Neural cell (in vitro differentiated cells): ENCODE results near the gene KPTN. TPM values are rescaled to one million over a fixed set of nuclear protein-coding genes. Genes with fewer than 3 reads are reported as not detected.
A peak's percentile ranks its signal among the peaks of the same experiment; 100 is the strongest.

Source experiments
- H2AFZ ChIP-seq: fragments of 200-600, 300-800 bp; sonication (generic), shearing (Covaris generic); 2 replicates; pipeline ENCODE4 v1.6.0; 2014; ENCODE audit warnings: low read depth, mild to moderate bottlenecking, antibody characterized with exemption, low read length, moderate library complexity
- H3F3A ChIP-seq: fragments of 200-600 bp; shearing (Covaris generic); 2 replicates; pipeline ENCODE4 v1.6.1; 2016; ENCODE audit warnings: mild to moderate bottlenecking, moderate library complexity, mixed read lengths, antibody characterized with exemption, low read length; ENCODE audit not compliant: insufficient read depth, poor library complexity, severe bottlenecking
- H3K27ac ChIP-seq: fragments of 200-600, 300-800 bp; sonication (generic), shearing (Covaris generic); 2 replicates; pipeline ENCODE4 v1.5.1; 2014; ENCODE audit warnings: mild to moderate bottlenecking, low read length, moderate library complexity
- H3K27me3 ChIP-seq: fragments of 300-800, 200-600 bp; sonication (generic), shearing (Covaris generic); 2 replicates; pipeline ENCODE4 v1.6.0; 2014; ENCODE audit warnings: mild to moderate bottlenecking, low read depth, low read length, moderate library complexity; ENCODE audit not compliant: insufficient read depth
- H3K36me3 ChIP-seq: fragments of 300-800, 200-600 bp; sonication (generic), shearing (Covaris generic); 2 replicates; pipeline ENCODE4 v1.5.1; 2014; ENCODE audit warnings: mild to moderate bottlenecking, antibody characterized with exemption, low read length, moderate library complexity; ENCODE audit not compliant: insufficient read depth
- H3K4me2 ChIP-seq: fragments of 300-800, 200-600 bp; sonication (generic), shearing (Covaris generic); 2 replicates; pipeline ENCODE4 v1.6.0; 2014; ENCODE audit warnings: mild to moderate bottlenecking, low read length
- H3K4me3 ChIP-seq: fragments of 300-800, 200-600 bp; sonication (generic), shearing (Covaris generic); 2 replicates; pipeline ENCODE4 v1.5.1; 2014; ENCODE audit warnings: mild to moderate bottlenecking, low read length, moderate library complexity
- H3K79me2 ChIP-seq: fragments of 200-600 bp; shearing (Covaris generic); replicated peaks from 2 replicates; pipeline ENCODE4 v1.6.0; 2014; ENCODE audit warnings: mild to moderate bottlenecking, low read length, moderate library complexity; ENCODE audit not compliant: insufficient read depth
- H3K9ac ChIP-seq: fragments of 300-800, 200-600 bp; sonication (generic), shearing (Covaris generic); 2 replicates; pipeline ENCODE4 v1.6.1; 2016; ENCODE audit warnings: mild to moderate bottlenecking, low read length, mixed read lengths
- H3K9me2 ChIP-seq: fragments of 200-600 bp; shearing (Covaris generic); 2 replicates; pipeline ENCODE4 v1.6.1; 2016; ENCODE audit warnings: mild to moderate bottlenecking, low read length, mixed read lengths; ENCODE audit not compliant: insufficient read depth
- H3K9me3 ChIP-seq: fragments of 200-600, 300-800 bp; sonication (generic), shearing (Covaris generic); 2 replicates; pipeline ENCODE4 v1.6.1; 2016; ENCODE audit warnings: mild to moderate bottlenecking, mixed run types, low read length, moderate library complexity, mixed read lengths
- H4K20me1 ChIP-seq: fragments of 200-600 bp; shearing (Covaris generic); 2 replicates; pipeline ENCODE4 v1.6.1; 2016; ENCODE audit warnings: mild to moderate bottlenecking, mixed run types; ENCODE audit not compliant: insufficient read depth
- CTCF ChIP-seq: fragments of 450-650 bp; IDR thresholded peaks from 2 replicates; pipeline ENCODE4 v1.5.1; 2014; ENCODE audit warnings: antibody characterized with exemption, mild to moderate bottlenecking, moderate library complexity; ENCODE audit not compliant: poor library complexity, severe bottlenecking
- EP300 ChIP-seq: fragments of 450-650 bp; conservative IDR thresholded peaks from 2 replicates; pipeline ENCODE4 v1.6.1; 2014; ENCODE audit warnings: antibody characterized with exemption, mild to moderate bottlenecking, moderate library complexity; ENCODE audit not compliant: poor library complexity, severe bottlenecking
- EZH2 ChIP-seq: fragments of 200-600, 300-800 bp; shearing (Covaris generic), sonication (generic); IDR thresholded peaks from 2 replicates; pipeline ENCODE4 v1.6.1; 2014; ENCODE audit warnings: antibody characterized with exemption, low read length, borderline replicate concordance, mild to moderate bottlenecking; ENCODE audit not compliant: insufficient read depth, poor library complexity, severe bottlenecking
- MXI1 ChIP-seq: fragments of 450-650 bp; conservative IDR thresholded peaks from 2 replicates; pipeline ENCODE4 v1.6.1; 2014; ENCODE audit warnings: antibody characterized with exemption, mild to moderate bottlenecking; ENCODE audit not compliant: poor library complexity, severe bottlenecking
- POLR2AphosphoS5 ChIP-seq: IDR thresholded peaks from 2 replicates; pipeline ENCODE4 v1.6.1; 2012
- RAD21 ChIP-seq: fragments of 450-650 bp; conservative IDR thresholded peaks from 2 replicates; pipeline ENCODE4 v1.6.1; 2014; ENCODE audit warnings: antibody characterized with exemption, mild to moderate bottlenecking, moderate library complexity
- REST ChIP-seq: IDR thresholded peaks from 2 replicates; pipeline ENCODE4 v1.6.1; 2012; ENCODE audit warnings: borderline replicate concordance
- SMC3 ChIP-seq: fragments of 450-650 bp; conservative IDR thresholded peaks from 2 replicates; pipeline ENCODE4 v1.6.1; 2014; ENCODE audit warnings: antibody characterized with exemption, mild to moderate bottlenecking, moderate library complexity; ENCODE audit not compliant: poor library complexity
- TAF1 ChIP-seq: IDR thresholded peaks from 2 replicates; pipeline ENCODE4 v1.6.1; 2012; ENCODE audit warnings: low read depth
- polyA plus RNA-seq: library from polyadenylated mRNA; depleted of rRNA; stranded (reverse); fragments of >200 nt; gene quantifications from 2 replicates; pipeline ENCODE4 v1.2.3, GENCODE V29; 2014

KPTN gene
- polyA plus RNA-seq, 1 donor from 2014 or later = 23.8 TPM

- TF ChIP-seq MXI1 (peak; percentile 35), EP300 (peak; percentile 53), REST (no peak)
- Histone ChIP-seq H3K9ac (peak overlapping the region; percentile 90), H3K36me3 (no peaks in the 10 kb centered on the region), H2AFZ (no peak overlapping the region), H3K9me3 (no peaks in the 10 kb centered on the region), H3K79me2 (no peaks in the 10 kb centered on the region), H3K4me3 (peak overlapping the region; percentile 63), H3K4me2 (peak overlapping the region; percentile 60), H3K9me2 (no peaks in the 10 kb centered on the region), H3K27me3 (peaks cover 20% of the 10 kb centered on the region), H4K20me1 (no peaks in the 10 kb centered on the region), H3K27ac (peak overlapping the region; percentile 95), H3F3A (peaks cover 6% of the 10 kb centered on the region)
Measured at GRCh38 chr19:47428177-47428894, 55.7 kb downstream of the KPTN start.

DNA sequence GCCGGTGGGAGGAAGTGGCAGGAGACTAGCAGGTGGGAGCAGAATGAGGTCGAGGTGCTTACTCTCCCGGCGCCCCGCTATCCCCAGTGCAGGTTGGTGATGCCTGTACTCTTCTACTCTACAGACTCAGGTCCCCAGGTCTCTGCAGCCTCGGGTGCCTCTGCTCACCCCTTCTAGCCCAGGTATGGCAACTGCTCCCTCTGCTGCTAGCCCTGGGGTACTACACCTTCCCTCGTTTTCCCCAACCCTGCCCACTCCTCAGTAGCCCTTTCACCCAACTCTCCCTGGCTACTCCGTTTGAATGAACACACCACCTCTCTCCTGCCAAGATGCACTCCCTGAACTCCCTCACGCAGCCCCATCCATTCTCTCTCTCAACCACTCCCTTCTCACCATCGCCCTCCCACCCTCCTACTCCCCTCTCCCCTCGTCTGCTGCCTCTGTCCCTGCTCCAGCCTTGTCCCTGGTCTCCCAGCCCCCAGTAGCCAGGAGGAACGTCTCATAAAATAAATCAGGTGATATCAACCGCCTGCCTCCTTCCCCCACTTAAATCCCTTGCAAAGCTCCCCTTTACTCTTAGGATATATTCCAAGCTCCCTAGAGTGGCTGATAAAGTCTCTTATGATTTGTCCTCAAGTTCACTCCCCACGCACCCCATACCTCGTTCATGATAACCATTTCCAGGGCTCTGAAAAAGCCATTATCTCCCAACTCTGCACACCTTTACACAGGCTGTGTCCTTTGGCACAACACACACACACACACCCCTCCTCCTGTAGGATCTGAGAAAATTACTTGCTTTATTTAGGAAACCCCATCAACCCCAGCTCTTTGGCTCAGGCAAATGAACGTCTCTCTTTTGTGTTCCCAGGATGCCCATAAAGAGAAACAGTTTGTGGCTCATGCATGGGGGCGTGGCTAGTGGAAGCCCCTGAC lies 56.5 kb downstream of the KPTN start:
- Histone ChIP-seq H3K36me3 (no peaks in the 10 kb centered on the region), H2AFZ (peak overlapping the region; percentile 25), H3K4me2 (peak overlapping the region; percentile 60), H3K4me3 (peak overlapping the region; percentile 63), H3F3A (peaks cover 6% of the 10 kb centered on the region), H3K27me3 (peaks cover 20% of the 10 kb centered on the region), H3K9me2 (no peaks in the 10 kb centered on the region), H3K9ac (peak overlapping the region; percentile 90), H3K9me3 (no peaks in the 10 kb centered on the region), H4K20me1 (no peaks in the 10 kb centered on the region), H3K79me2 (no peaks in the 10 kb centered on the region), H3K27ac (peak overlapping the region; percentile 95)
- TF ChIP-seq CTCF (peak; percentile 97), SMC3 (peak; percentile 94), POLR2AphosphoS5 (peak; percentile 80), REST (peak; percentile 41), EP300 (no peak), RAD21 (peak; percentile 90), MXI1 (peak; percentile 47), TAF1 (peak; percentile 65), EZH2 (no peak)
